ENCODE data around the gene DUSP8. TPM values are rescaled to one million over a fixed set of nuclear protein-coding genes. Genes with fewer than 3 reads are reported as not detected.

Gene DUSP8
- total RNA-seq, 1 experiment from 2014 or later, result 10.2 TPM

DNA sequence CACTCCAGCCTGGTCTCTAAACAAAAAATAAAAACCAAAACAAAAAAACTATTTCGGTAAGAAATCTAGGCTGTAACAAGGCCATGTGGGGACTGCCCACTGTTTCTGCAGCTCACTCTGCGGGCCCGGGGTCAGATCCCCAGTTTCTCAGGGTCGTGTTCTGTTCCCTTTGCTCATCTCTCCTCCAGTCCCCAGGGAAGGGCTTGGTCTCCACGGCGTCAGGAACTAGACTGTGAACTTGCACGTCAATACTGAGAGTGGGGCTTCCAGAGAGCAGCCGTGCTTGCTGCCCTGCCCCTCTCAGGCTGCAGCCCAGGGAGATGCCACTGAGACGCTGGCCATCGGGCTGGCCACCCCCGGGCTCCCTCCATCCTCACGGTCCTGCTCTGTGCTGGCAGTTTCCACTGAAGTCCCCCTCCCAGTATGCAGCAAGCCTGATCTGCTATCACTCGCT, 51.8 kb downstream of the DUSP8 start:
- TF ChIP-seq EZH2 (IDR thresholded peaks at IDR 0.05) (no peak), RAD21 (IDR thresholded peaks at IDR 0.05; ENCODE audit: low read depth) (no peak), ATF3 (IDR thresholded peaks at IDR 0.05) (no peak), SIN3A (IDR thresholded peaks at IDR 0.05; ENCODE audit: low read depth) (no peak), CEBPB (IDR thresholded peaks at IDR 0.05; ENCODE audit: low read depth) (no peak), POLR2A (IDR thresholded peaks at IDR 0.05; ENCODE audit: borderline replicate concordance, extremely low read depth, insufficient read depth, insufficient read length) (no peak), FOSL1 (IDR thresholded peaks at IDR 0.05; ENCODE audit: low read depth) (no peak), JUND (IDR thresholded peaks at IDR 0.05) (no peak)
- Histone ChIP-seq H3K36me3 (ENCODE audit: control insufficient read depth in 1 of 2, insufficient read depth in 2 of 2, low read length in 2 of 2) (no peaks in the 10 kb centered on the region), H3K9me3 (ENCODE audit: control insufficient read depth in 1 of 2, insufficient read depth in 1 of 2, low read depth in 1 of 2, low read length in 2 of 2) (no peaks in the 10 kb centered on the region), H3K4me3 (replicated peaks in 1 of 2; ENCODE audit: low read depth in 1 of 2, low read length in 2 of 2) (no peak overlapping the region), H3K4me1 (ENCODE audit: control insufficient read depth in 1 of 2, insufficient read depth in 2 of 2, low read length in 2 of 2) (peaks cover 0 to 2% of the 10 kb centered on the region in 2 experiments; a peak in 1 of 4 replicates), H3K27ac (ENCODE audit: low read depth, low read length) (no peak overlapping the region), H3K27me3 (ENCODE audit: insufficient read depth, low read length) (no peaks in the 10 kb centered on the region), H3K79me2 (ENCODE audit: insufficient read depth, low read length) (peaks cover 11% of the 10 kb centered on the region; the same call in 1 of the 2 replicates), H3K4me2 (ENCODE audit: low read length) (no peak overlapping the region), H4K20me1 (ENCODE audit: insufficient read depth) (no peaks in the 10 kb centered on the region), H2AFZ (ENCODE audit: low read depth, low read length, poor library complexity, severe bottlenecking) (no peak overlapping the region), H3K9ac (ENCODE audit: low read length) (no peak overlapping the region), H3K9me2 (ENCODE audit: insufficient read depth) (no peaks in the 10 kb centered on the region)
- no TSS peak for BruUV-seq (replicated peaks)
- intact Hi-C loops (cut with micrococcal nuclease), result no loop called here
- DNase-seq (ENCODE audit: low read depth, low spot score) (no peak), ATAC-seq (no peak)
- ChIA-PET CTCF (no interaction called here), POLR2A (no interaction called here), RAD21 (ENCODE audit: low non-redundant PET in 1 of 2, low total read pairs in 2 of 2, uncharacterized antibody in 2 of 2, unreplicated experiment in 2 of 2) (no interaction called here)

DNA sequence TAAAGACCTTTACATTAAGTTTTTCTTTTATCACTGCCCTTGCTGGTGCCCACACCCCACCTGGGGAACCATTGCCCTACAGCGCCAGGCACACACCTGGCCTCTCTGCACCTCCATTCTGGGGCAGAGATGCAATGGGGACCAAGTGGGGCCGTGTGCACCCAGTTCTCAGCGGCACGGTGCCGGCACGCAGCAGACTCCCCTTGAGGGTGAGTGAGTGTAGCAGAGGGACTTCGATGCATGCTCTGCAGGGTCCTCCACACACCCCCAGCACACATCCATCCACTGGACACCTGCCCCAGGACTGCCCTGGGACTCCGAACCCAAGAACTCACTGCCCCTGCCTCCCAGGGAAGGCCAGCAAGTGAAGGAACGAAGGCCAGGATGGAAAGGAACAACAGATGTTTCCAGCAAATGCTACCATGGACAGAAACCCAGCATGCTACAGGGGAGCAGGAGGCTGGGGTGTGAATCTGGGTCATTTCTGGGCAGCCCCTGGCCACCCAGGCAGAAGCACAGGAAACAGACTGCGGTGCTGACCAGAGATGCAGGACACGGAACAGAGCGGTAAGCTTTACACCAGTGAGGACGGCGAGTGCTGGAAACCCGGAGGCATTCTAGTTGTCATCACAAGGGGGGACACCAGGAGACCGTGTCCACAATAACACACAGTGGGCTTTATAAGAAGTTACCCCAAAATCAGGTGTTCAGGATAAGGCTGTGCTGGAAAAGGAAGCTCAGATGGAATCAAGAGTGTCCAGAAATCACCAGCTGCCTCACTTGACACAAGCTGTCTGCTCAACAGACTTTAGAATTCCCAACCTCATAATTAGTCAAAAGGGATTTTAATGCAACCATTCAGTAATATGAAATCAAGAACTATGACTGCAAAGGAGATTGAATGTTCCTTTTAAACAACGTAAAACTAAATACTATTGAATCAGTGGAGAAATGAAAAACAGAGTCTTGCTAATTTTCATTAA, 52.8 kb downstream of the DUSP8 start:
- no peaks in the 10 kb centered on the region for H4K20me1 ChIP-seq (ENCODE audit: insufficient read depth)
- CTCF ChIA-PET, result no interaction called here

More for the DNA sequence above, 52.8 kb downstream of the DUSP8 start:
- Histone ChIP-seq H3K79me2 (ENCODE audit: insufficient read depth, low read length) (peaks cover 18% of the 10 kb centered on the region; the same call in 1 of the 2 replicates), H3K27me3 (ENCODE audit: insufficient read depth, low read length) (no peaks in the 10 kb centered on the region), H3K4me2 (ENCODE audit: low read length) (no peak overlapping the region), H3K4me1 (ENCODE audit: control insufficient read depth in 1 of 2, insufficient read depth in 2 of 2, low read length in 2 of 2) (peaks cover 0 to 3% of the 10 kb centered on the region in 2 experiments; a peak in 1 of 4 replicates), H2AFZ (ENCODE audit: low read depth, low read length, poor library complexity, severe bottlenecking) (no peak overlapping the region), H3K9me2 (ENCODE audit: insufficient read depth) (no peaks in the 10 kb centered on the region), H3K4me3 (replicated peaks in 1 of 2; ENCODE audit: low read depth in 1 of 2, low read length in 2 of 2) (no peak overlapping the region), H3K9me3 (ENCODE audit: control insufficient read depth in 1 of 2, insufficient read depth in 1 of 2, low read depth in 1 of 2, low read length in 2 of 2) (no peaks in the 10 kb centered on the region), H3K36me3 (ENCODE audit: control insufficient read depth in 1 of 2, insufficient read depth in 2 of 2, low read length in 2 of 2) (no peaks in the 10 kb centered on the region), H3K27ac (ENCODE audit: low read depth, low read length) (no peak overlapping the region), H3K9ac (ENCODE audit: low read length) (no peak overlapping the region)
- TF ChIP-seq EZH2 (IDR thresholded peaks at IDR 0.05) (no peak), ZFX (IDR thresholded peaks at IDR 0.05) (no peak), SP1 (IDR thresholded peaks at IDR 0.05; ENCODE audit: low read depth) (no peak), JUND (IDR thresholded peaks at IDR 0.05) (no peak), POLR2A (IDR thresholded peaks at IDR 0.05; ENCODE audit: borderline replicate concordance, extremely low read depth, insufficient read depth, insufficient read length) (no peak), EGR1 (IDR thresholded peaks at IDR 0.05; ENCODE audit: low read depth) (no peak), SIN3A (IDR thresholded peaks at IDR 0.05; ENCODE audit: low read depth) (no peak), EZH2phosphoT487 (IDR thresholded peaks at IDR 0.05; ENCODE audit: borderline replicate concordance) (no peak)
- RAD21 ChIA-PET (ENCODE audit: low non-redundant PET in 1 of 2, low total read pairs in 2 of 2, uncharacterized antibody in 2 of 2, unreplicated experiment in 2 of 2), result no interaction called here
- intact Hi-C loops (cut with micrococcal nuclease), result no loop called here
- POLR2A ChIA-PET, result no interaction called here
- DNase-seq (ENCODE audit: low read depth, low spot score) (no peak), ATAC-seq (no peak)
- no TSS peak for BruUV-seq (replicated peaks)

Measured in HCT116 (cell line).